ENCODE results near the gene UIMC1.

DNA sequence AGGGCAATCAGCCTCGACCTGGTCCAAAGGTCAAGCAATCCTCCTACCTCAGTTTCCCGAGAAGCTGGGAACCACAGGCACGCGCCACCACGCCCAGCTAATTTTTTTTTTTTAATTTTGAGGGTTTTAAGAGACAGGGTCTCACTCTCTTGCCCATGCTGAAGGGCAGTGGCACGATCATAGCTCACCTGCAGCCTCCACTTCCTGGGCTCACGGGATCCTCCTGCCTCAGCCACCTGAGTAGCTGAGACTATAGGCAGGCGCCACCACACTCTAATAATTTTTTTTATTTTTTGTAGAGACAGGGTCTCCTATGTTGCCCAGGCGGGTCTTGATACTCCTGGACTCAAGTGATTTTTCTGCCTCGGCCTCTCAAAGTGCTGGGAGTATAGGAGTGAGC, 1.6 kb downstream of the UIMC1 start:
- TF ChIP-seq, protein P1, sequence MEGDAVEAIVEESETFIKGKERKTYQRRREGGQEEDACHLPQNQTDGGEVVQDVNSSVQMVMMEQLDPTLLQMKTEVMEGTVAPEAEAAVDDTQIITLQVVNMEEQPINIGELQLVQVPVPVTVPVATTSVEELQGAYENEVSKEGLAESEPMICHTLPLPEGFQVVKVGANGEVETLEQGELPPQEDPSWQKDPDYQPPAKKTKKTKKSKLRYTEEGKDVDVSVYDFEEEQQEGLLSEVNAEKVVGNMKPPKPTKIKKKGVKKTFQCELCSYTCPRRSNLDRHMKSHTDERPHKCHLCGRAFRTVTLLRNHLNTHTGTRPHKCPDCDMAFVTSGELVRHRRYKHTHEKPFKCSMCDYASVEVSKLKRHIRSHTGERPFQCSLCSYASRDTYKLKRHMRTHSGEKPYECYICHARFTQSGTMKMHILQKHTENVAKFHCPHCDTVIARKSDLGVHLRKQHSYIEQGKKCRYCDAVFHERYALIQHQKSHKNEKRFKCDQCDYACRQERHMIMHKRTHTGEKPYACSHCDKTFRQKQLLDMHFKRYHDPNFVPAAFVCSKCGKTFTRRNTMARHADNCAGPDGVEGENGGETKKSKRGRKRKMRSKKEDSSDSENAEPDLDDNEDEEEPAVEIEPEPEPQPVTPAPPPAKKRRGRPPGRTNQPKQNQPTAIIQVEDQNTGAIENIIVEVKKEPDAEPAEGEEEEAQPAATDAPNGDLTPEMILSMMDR (conservative IDR thresholded peaks at IDR 0.05) = no peak
- no peak for TF ChIP-seq ZFX (IDR thresholded peaks at IDR 0.05)
